Brain microvascular endothelial cell (primary cell): ENCODE data around the gene MEAF6.

Source experiments
- DNase-seq: peaks from one replicate; pipeline ENCODE4 v3.0.0-alpha.2; 2020
- H3K27ac ChIP-seq: fragments of 250-450 bp; sonication (Bioruptor Pico); 2 replicates; pipeline ENCODE4 v1.5.1; 2020; ENCODE audit warnings: mild to moderate bottlenecking, moderate library complexity
- H3K27me3 ChIP-seq: fragments of 250-450 bp; sonication (Bioruptor Pico); replicated peaks from 2 replicates; pipeline ENCODE4 v1.5.1; 2020; ENCODE audit warnings: mild to moderate bottlenecking
- H3K36me3 ChIP-seq: fragments of 250-450 bp; sonication (Bioruptor Pico); replicated peaks from 2 replicates; pipeline ENCODE4 v1.5.1; 2020; ENCODE audit warnings: mild to moderate bottlenecking
- H3K4me3 ChIP-seq: 2 replicates; pipeline ENCODE4 v1.5.1; 2011; ENCODE audit warnings: low read depth, mild to moderate bottlenecking, control low read depth, low read length, moderate library complexity
- in situ Hi-C: cut with HindIII; loops from 2 replicates; pipeline ENCODE4 v1.10.0; 2017; ENCODE audit warnings: low sequenced_read_pairs, low pct_ligation_motif_present
- TF ChIP-seq, protein P1 (sequence below): IDR thresholded peaks from 2 replicates; pipeline ENCODE4 v1.5.1; 2011; ENCODE audit warnings: low read depth, mild to moderate bottlenecking, moderate library complexity, low read length, control low read depth, inconsistent platforms; ENCODE audit errors: missing control alignments

MEAF6 gene

GRCh38 chr1:37502104-37502503 lies 12.5 kb downstream of the MEAF6 start:
- H3K27me3 ChIP-seq = no peaks in the 10 kb centered on the region
- no peak overlapping the region for H3K27ac ChIP-seq
- in situ Hi-C loops = no loop called here
- peaks cover 34% of the 10 kb centered on the region for H3K36me3 ChIP-seq
- TF ChIP-seq, protein P1, sequence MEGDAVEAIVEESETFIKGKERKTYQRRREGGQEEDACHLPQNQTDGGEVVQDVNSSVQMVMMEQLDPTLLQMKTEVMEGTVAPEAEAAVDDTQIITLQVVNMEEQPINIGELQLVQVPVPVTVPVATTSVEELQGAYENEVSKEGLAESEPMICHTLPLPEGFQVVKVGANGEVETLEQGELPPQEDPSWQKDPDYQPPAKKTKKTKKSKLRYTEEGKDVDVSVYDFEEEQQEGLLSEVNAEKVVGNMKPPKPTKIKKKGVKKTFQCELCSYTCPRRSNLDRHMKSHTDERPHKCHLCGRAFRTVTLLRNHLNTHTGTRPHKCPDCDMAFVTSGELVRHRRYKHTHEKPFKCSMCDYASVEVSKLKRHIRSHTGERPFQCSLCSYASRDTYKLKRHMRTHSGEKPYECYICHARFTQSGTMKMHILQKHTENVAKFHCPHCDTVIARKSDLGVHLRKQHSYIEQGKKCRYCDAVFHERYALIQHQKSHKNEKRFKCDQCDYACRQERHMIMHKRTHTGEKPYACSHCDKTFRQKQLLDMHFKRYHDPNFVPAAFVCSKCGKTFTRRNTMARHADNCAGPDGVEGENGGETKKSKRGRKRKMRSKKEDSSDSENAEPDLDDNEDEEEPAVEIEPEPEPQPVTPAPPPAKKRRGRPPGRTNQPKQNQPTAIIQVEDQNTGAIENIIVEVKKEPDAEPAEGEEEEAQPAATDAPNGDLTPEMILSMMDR = no peak
- no peak overlapping the region for H3K4me3 ChIP-seq
- no peak for DNase-seq

DNA sequence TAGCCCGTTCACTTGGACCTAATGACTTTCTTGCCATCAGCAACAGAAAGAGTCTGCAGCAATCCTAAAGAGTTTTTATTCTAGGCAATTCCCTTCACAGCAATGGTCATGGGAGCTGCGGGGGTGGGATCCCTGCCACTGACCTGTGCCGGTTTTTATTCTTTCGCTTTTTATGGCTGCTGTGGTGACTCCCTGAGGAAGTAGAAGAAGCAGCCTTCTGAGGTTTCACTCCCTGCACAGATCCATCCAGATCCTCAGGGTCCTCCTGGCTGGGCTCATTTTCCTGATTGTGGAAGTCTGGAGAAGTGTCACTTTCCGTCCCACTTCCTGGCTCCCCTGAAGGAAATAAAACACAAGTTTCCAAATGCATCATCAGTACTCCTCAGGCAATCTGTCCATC lies 12.9 kb downstream of the MEAF6 start:
- no peaks in the 10 kb centered on the region for H3K27me3 ChIP-seq
- TF ChIP-seq, protein P1 = no peak
- H3K4me3 ChIP-seq = no peak overlapping the region
- no peak for DNase-seq
- in situ Hi-C loops = no loop called here
- H3K36me3 ChIP-seq = peaks cover 31% of the 10 kb centered on the region
- no peak overlapping the region for H3K27ac ChIP-seq

GRCh38 chr1:37498872-37499617 lies 15.5 kb downstream of the MEAF6 start:
- Histone ChIP-seq H3K4me3 (no peak overlapping the region), H3K36me3 (peaks cover 27% of the 10 kb centered on the region)
- in situ Hi-C loops = no loop called here

DNA sequence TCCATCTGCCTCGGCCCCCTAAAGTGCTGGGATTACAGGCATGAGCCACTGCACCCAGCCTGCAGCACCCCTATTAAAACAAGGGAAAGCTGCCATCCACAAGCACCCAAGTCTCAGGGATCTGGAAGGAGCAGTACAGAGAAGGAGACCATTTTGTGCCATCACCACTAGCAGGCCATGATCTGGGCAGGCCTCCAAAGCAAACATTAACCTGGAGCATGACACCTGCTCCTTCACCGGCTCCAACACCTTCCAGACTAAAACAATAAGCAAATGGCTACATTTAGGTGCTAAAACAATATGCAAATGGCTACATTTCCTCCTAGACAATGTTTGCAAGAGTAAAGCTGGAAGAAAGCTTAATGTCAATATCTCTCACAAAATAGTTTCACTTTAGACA lies 16.7 kb downstream of the MEAF6 start:
- TF ChIP-seq, protein P1 = no peak

More at GRCh38 chr1:37498872-37499617, 15.5 kb downstream of the MEAF6 start:
- DNase-seq = no peak
- no peak overlapping the region for H3K27ac ChIP-seq
- no peaks in the 10 kb centered on the region for H3K27me3 ChIP-seq
- TF ChIP-seq, protein P1 = no peak

GRCh38 chr1:37495875-37496274 lies 18.7 kb downstream of the MEAF6 start:
- H3K4me3 ChIP-seq = no peak overlapping the region
- TF ChIP-seq, protein P1 = no peak
- no peak for DNase-seq
- H3K36me3 ChIP-seq = peaks cover 37% of the 10 kb centered on the region
- in situ Hi-C loops = no loop called here
- no peaks in the 10 kb centered on the region for H3K27me3 ChIP-seq
- no peak overlapping the region for H3K27ac ChIP-seq

More for the DNA sequence above, 16.7 kb downstream of the MEAF6 start:
- Histone ChIP-seq H3K4me3 (no peak overlapping the region), H3K27me3 (no peaks in the 10 kb centered on the region), H3K36me3 (peaks cover 33% of the 10 kb centered on the region), H3K27ac (no peak overlapping the region)
- DNase-seq = no peak
- in situ Hi-C loops = no loop called here
